Measurements from ENCODE around the gene DNLZ. TPM values are rescaled to one million over a fixed set of nuclear protein-coding genes. Genes with fewer than 3 reads are reported as not detected.

The DNLZ gene
- total and polyA plus RNA-seq, 9 of the 15 experiments (the other 6 are each of a cell fraction or from before 2014, with no cell fraction given): 0.17 to 44.6 (median 3.4) TPM

DNA sequence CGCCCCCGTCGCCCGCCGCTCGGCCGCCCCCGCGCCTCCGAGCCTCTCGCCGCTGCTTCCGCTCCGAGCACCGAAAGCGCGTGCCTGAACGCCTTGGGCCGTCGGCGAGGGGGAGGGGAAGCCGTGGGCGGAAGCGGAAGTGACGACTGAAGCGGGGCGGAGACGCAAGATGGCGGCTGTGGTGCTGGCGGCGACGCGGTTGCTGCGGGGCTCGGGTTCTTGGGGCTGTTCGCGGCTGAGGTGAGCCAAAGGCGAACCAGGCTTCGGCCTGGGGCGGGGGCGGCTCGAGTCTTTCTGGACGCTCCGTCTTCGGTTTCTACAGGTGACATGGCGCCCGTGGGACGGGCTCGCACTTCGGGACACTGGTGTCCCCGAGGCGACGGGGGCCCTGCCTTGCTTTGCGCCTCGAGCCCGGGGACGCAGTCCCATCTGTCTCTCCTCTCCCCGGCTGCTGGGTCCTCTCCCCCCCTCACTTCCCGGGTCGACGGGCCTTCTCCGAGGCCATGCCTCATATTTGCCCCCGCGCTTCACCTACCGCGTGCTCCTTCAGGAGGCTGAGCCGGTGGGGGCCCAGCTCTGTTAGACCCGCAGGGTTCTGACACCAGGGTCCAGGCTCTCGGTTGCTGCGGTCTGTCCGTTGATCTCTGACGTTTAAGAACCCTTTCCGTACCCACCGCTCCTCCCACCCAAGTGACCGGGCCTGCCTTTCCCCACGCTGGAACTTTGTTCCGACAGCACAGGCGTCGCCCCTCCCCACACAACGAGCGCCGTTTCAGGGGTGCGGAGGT, 47.1 kb upstream of the DNLZ start, which contains the start of the genes ENTR1 and PMPCA (continued):
- TF ChIP-seq COPS2 (conservative IDR thresholded peaks at IDR 0.05) (no peak), HMG20B (CRISPR knock-in tag; IDR thresholded peaks at IDR 0.05) (no peak), ZNF764 (CRISPR knock-in tag; IDR thresholded peaks at IDR 0.05; ENCODE audit: low read depth) (no peak), NCOA2 (IDR thresholded peaks at IDR 0.05; ENCODE audit: partially characterized antibody in 2 of 2) (no peak), BACH1 (tag; IDR thresholded peaks at IDR 0.05) (no peak), MYC (IDR thresholded peaks at IDR 0.05; ENCODE audit: low read depth, low read length) (peak; percentile 95), MYC (CRISPR knock-in tag; IDR thresholded peaks at IDR 0.05; ENCODE audit: borderline replicate concordance, low read depth) (peak; percentile 62; the same call in 1 of the 2 replicates), MTA1 (IDR thresholded peaks at IDR 0.05; ENCODE audit: borderline replicate concordance) (no peak), HNRNPK (IDR thresholded peaks at IDR 0.05; ENCODE audit: low read depth, low read length, poor library complexity, severe bottlenecking) (no peak), ZSCAN32 (CRISPR knock-in tag; IDR thresholded peaks at IDR 0.05) (no peak), ZBTB17 (CRISPR knock-in tag; IDR thresholded peaks at IDR 0.05) (peak; percentile 57; the same call in 1 of the 2 replicates), PHB2 (IDR thresholded peaks at IDR 0.05; ENCODE audit: low read depth) (no peak), RFX5 (IDR thresholded peaks at IDR 0.05; ENCODE audit: low read depth, low read length) (no peak), SMARCC2 (IDR thresholded peaks at IDR 0.05; ENCODE audit: low read depth) (no peak), NCOA1 (IDR thresholded peaks at IDR 0.05; ENCODE audit: low read depth) (0 out of 2 replicates have a peak, but pooled peaks have one; percentile 24), ZKSCAN3 (CRISPR knock-in tag; IDR thresholded peaks at IDR 0.05) (no peak), SIX5 (IDR thresholded peaks at IDR 0.05; ENCODE audit: borderline replicate concordance in 1 of 2, insufficient read depth in 1 of 2, low read depth in 1 of 2, low read length in 2 of 2) (no peak), ZNF124 (CRISPR knock-in tag; IDR thresholded peaks at IDR 0.05) (no peak)
- TF ChIP-seq, protein P1, sequence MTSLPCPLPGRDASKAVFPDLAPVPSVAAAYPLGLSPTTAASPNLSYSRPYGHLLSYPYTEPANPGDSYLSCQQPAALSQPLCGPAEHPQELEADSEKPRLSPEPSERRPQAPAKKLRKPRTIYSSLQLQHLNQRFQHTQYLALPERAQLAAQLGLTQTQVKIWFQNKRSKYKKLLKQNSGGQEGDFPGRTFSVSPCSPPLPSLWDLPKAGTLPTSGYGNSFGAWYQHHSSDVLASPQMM (CRISPR knock-in tag; IDR thresholded peaks at IDR 0.05): no peak
- TF ChIP-seq, protein P2, sequence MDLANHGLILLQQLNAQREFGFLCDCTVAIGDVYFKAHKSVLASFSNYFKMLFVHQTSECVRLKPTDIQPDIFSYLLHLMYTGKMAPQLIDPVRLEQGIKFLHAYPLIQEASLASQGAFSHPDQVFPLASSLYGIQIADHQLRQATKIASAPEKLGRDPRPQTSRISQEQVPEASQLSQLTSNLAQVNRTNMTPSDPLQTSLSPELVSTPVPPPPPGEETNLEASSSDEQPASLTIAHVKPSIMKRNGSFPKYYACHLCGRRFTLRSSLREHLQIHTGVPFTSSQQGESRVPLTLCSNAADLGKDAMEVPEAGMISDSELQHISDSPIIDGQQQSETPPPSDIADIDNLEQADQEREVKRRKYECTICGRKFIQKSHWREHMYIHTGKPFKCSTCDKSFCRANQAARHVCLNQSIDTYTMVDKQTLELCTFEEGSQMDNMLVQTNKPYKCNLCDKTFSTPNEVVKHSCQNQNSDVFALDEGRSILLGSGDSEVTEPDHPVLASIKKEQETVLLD (IDR thresholded peaks at IDR 0.05): no peak
- TF ChIP-seq, protein P3, sequence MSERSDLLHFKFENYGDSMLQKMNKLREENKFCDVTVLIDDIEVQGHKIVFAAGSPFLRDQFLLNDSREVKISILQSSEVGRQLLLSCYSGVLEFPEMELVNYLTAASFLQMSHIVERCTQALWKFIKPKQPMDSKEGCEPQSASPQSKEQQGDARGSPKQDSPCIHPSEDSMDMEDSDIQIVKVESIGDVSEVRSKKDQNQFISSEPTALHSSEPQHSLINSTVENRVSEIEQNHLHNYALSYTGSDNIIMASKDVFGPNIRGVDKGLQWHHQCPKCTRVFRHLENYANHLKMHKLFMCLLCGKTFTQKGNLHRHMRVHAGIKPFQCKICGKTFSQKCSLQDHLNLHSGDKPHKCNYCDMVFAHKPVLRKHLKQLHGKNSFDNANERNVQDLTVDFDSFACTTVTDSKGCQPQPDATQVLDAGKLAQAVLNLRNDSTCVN (CRISPR knock-in tag; IDR thresholded peaks at IDR 0.05): no peak
- TF ChIP-seq, protein P4, sequence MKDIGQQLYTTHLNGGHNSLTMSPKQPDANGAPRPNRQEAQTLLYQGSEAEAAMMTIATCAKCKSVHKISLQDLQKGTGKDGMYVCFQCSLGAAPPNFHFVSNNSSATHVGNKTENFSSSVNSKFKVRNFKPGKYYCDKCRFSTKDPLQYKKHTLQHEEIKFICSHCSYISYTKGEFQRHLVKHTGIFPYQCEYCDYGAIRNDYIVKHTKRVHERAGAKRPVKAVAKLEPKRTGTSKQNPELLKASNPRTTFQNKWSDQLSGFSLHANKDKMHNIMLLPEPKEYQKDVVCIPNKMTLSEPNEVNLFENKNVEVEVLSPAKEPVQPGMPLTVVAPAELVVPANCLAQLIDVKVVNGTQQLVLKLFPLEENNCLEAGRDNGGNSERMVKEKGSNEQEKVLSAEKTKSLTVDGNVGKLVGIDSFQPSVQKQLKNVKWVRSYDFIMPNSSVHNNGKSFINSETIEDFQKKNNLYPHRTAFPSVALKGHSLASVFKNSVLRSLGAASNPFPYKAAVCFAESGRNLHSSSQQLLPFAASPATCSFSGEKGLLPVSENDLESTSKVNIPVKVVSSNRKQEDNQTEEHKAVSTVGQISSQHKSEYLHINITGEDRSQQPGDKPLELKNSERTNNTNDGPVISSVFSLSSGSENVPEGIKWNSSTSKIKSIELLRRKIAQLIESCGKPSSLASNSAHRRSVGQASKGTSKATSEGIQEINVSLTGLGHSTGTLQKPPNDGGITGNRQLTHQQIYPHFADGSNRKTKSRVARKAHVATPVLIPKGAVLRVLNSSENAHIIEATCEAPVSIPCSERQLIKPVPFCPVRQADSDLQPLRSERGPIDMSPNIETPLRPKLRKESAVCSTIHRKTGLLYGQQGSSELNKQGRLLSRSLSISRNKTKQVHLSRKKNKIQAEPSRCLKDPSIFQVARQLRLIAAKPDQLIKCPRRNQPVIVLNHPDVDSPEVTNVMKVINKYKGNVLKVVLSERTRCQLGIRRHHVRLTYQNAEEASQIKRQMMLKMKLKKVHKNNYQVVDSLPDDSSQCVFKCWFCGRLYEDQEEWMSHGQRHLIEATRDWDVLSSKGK (CRISPR knock-in tag; IDR thresholded peaks at IDR 0.05): no peak

All from K562 (cell line).